ENCODE results near the gene ZFP42. TPM values are rescaled to one million over a fixed set of nuclear protein-coding genes. Genes with fewer than 3 reads are reported as not detected.

ZFP42 gene
- polyA plus RNA-seq, 3 donors: not detected

DNA sequence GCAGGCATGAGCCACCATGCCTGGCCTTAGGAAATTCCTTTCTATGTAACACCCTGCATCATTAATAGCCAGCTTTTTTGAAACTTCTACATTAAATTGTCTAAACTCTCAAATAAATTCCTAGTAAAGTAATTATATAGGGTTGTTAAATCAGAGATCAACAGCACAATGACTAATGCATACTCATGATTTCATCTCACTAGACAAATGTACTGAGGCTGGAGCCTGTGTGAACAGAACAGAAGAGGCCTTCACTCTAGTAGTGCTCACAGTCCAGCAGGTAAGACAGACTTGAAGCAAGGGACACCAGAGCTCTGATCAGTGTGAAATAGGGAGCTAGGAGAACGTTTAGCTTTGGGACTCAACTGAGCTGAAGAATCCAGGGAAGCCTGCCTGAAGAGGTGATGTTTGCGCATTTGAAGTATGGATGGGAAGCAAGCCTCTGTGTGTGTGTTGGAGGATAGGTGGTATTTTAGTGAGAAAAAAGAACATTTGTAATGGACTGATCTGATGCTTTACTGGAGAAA is 3.9 kb downstream of the ZFP42 start:
- intact Hi-C loops (cut with micrococcal nuclease): no loop called here
- Histone ChIP-seq H3K36me3 (replicated peaks in 1 of 2; ENCODE audit: control insufficient read depth in 1 of 2, insufficient read depth in 2 of 2, low read length in 2 of 2) (no peaks in the 10 kb centered on the region), H3K27ac (ENCODE audit: low read depth in 1 of 2, low read length in 2 of 2) (no peak overlapping the region), H3K4me1 (ENCODE audit: control insufficient read depth in 1 of 2, insufficient read depth in 2 of 2, low read length in 2 of 2) (no peaks in the 10 kb centered on the region), H3K4me3 (replicated peaks in 1 of 3; ENCODE audit: low read depth in 2 of 3, low read length in 3 of 3) (no peak overlapping the region), H2AFZ (ENCODE audit: insufficient read depth, low read depth, low read length, poor library complexity, severe bottlenecking) (no peak overlapping the region), H3K27me3 (ENCODE audit: control insufficient read depth in 2 of 2, insufficient read depth in 2 of 2, low read length in 2 of 2) (peaks cover 0 to 12% of the 10 kb centered on the region in 2 donors), H3K4me2 (replicated peaks; ENCODE audit: extremely low read depth, low read length, poor library complexity, severe bottlenecking) (no peak overlapping the region), H3K9me3 (replicated peaks in 1 of 2; ENCODE audit: control insufficient read depth in 1 of 2, insufficient read depth in 1 of 2, low read length in 2 of 2) (peaks cover 21 to 30% of the 10 kb centered on the region in 2 donors), H4K20me1 (ENCODE audit: insufficient read depth, low read length) (no peaks in the 10 kb centered on the region), H3K9ac (ENCODE audit: insufficient read depth, low read length, poor library complexity, severe bottlenecking) (no peak overlapping the region), H3K79me2 (ENCODE audit: insufficient read depth, low read length) (no peaks in the 10 kb centered on the region)
- H3K9me3 Mint-ChIP-seq: peaks cover 19 to 34% (median 28%) of the 10 kb centered on the region in 7 donors
- H3K27me3 Mint-ChIP-seq (ENCODE audit: low read depth in 3 of 3): peaks cover 12 to 27% (median 22%) of the 10 kb centered on the region in 3 donors
- TF ChIP-seq, protein P1, sequence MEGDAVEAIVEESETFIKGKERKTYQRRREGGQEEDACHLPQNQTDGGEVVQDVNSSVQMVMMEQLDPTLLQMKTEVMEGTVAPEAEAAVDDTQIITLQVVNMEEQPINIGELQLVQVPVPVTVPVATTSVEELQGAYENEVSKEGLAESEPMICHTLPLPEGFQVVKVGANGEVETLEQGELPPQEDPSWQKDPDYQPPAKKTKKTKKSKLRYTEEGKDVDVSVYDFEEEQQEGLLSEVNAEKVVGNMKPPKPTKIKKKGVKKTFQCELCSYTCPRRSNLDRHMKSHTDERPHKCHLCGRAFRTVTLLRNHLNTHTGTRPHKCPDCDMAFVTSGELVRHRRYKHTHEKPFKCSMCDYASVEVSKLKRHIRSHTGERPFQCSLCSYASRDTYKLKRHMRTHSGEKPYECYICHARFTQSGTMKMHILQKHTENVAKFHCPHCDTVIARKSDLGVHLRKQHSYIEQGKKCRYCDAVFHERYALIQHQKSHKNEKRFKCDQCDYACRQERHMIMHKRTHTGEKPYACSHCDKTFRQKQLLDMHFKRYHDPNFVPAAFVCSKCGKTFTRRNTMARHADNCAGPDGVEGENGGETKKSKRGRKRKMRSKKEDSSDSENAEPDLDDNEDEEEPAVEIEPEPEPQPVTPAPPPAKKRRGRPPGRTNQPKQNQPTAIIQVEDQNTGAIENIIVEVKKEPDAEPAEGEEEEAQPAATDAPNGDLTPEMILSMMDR (IDR thresholded peaks at IDR 0.05): no peak
- no peaks in the 10 kb centered on the region for H3K4me1 Mint-ChIP-seq
- H3K36me3 Mint-ChIP-seq: no peaks in the 10 kb centered on the region
- no peak overlapping the region for H3K27ac Mint-ChIP-seq
- no peak for DNase-seq
- WGBS (ENCODE audit: insufficient coverage): 86% methylated on average over 2 of the region's 2 CpGs
- H3K4me3 Mint-ChIP-seq: no peak overlapping the region

DNA sequence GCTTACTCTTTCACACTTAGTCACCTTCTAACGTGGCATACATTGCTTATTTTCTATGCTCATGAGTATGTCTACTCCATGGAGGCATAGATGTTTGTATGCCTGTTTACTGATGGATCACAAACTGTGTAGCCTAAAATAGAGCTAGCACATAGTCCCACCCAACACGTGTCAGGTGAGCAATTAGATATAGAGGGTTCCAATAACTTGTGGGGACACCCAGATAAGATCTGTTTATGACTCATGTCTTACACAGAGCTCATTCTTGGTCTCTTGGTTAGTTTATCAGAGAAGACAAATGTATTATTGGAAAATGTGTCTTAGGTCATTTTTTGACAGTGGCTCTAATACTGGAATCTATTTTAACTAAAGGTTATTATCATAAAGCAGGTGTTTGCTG is 6.8 kb downstream of the ZFP42 start:
- H3K36me3 Mint-ChIP-seq: no peaks in the 10 kb centered on the region
- intact Hi-C loops (cut with micrococcal nuclease): no loop called here
- Histone ChIP-seq H3K9ac (ENCODE audit: insufficient read depth, low read length, poor library complexity, severe bottlenecking) (no peak overlapping the region), H3K79me2 (ENCODE audit: insufficient read depth, low read length) (no peaks in the 10 kb centered on the region), H3K36me3 (replicated peaks in 1 of 2; ENCODE audit: control insufficient read depth in 1 of 2, insufficient read depth in 2 of 2, low read length in 2 of 2) (no peaks in the 10 kb centered on the region), H3K4me2 (replicated peaks; ENCODE audit: extremely low read depth, low read length, poor library complexity, severe bottlenecking) (no peak overlapping the region), H3K4me1 (ENCODE audit: control insufficient read depth in 1 of 2, insufficient read depth in 2 of 2, low read length in 2 of 2) (no peaks in the 10 kb centered on the region), H2AFZ (ENCODE audit: insufficient read depth, low read depth, low read length, poor library complexity, severe bottlenecking) (no peak overlapping the region), H3K27ac (ENCODE audit: low read depth in 1 of 2, low read length in 2 of 2) (no peak overlapping the region), H3K4me3 (replicated peaks in 1 of 3; ENCODE audit: low read depth in 2 of 3, low read length in 3 of 3) (no peak overlapping the region), H3K27me3 (ENCODE audit: control insufficient read depth in 2 of 2, insufficient read depth in 2 of 2, low read length in 2 of 2) (no peaks in the 10 kb centered on the region), H4K20me1 (ENCODE audit: insufficient read depth, low read length) (no peaks in the 10 kb centered on the region), H3K9me3 (replicated peaks in 1 of 2; ENCODE audit: control insufficient read depth in 1 of 2, insufficient read depth in 1 of 2, low read length in 2 of 2) (peaks cover 4 to 7% of the 10 kb centered on the region in 2 donors)
- no peak for DNase-seq
- H3K4me1 Mint-ChIP-seq: no peaks in the 10 kb centered on the region
- no peak overlapping the region for H3K4me3 Mint-ChIP-seq
- TF ChIP-seq, protein P1 (IDR thresholded peaks at IDR 0.05): no peak
- no peak overlapping the region for H3K27ac Mint-ChIP-seq
- peaks cover 2 to 8% (median 5%) of the 10 kb centered on the region in 3 donors for H3K27me3 Mint-ChIP-seq (ENCODE audit: low read depth in 3 of 3)
- no CpG with 5 or more reads among the region's 2 CpGs for WGBS (ENCODE audit: insufficient coverage)
- H3K9me3 Mint-ChIP-seq: peaks cover 6 to 13% (median 10%) of the 10 kb centered on the region in 7 donors

All from CD14-positive monocyte (primary cell).